HFF-Myc (cell line): Measurements from ENCODE around the gene USP13.
A peak's percentile ranks its signal among the peaks of the same experiment; 100 is the strongest.

ENCODE experiments used
- DNase-seq: peaks from one replicate; pipeline ENCODE4 v3.0.0-alpha.2; 2011; ENCODE audit warnings: low read depth; ENCODE audit errors: extremely low read depth
- H3K4me3 ChIP-seq: replicated peaks from 2 replicates; pipeline ENCODE4 v1.5.1; 2011; ENCODE audit warnings: low read depth, mild to moderate bottlenecking, control low read depth, low read length
- TF ChIP-seq, protein P1 (sequence below): IDR thresholded peaks from 2 replicates; pipeline ENCODE4 v1.5.1; 2012; ENCODE audit warnings: mild to moderate bottlenecking, low read depth, low read length, control low read depth; ENCODE audit errors: missing control alignments

USP13 gene

DNA sequence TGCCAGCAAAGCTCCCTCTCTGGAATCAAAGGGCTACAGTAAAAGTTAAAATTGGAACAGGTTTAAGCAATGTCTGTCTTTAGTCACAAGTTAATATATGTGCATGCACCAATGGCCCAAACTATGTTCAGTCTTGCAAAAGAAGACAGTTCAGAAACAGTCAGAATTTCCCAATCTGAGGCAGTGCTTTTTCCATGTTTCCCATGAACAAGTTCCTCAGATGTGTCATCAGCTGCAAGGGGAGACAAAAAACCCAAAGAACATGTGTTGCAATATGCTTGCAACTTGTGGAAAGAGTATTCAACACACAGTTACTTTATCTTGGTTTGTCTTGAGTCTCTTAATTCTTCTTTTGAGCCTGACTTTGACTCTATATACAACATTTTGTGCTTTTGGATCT is 148.4 kb downstream of the USP13 start:
- no peak for DNase-seq
- no peak overlapping the region for H3K4me3 ChIP-seq
- TF ChIP-seq, protein P1, sequence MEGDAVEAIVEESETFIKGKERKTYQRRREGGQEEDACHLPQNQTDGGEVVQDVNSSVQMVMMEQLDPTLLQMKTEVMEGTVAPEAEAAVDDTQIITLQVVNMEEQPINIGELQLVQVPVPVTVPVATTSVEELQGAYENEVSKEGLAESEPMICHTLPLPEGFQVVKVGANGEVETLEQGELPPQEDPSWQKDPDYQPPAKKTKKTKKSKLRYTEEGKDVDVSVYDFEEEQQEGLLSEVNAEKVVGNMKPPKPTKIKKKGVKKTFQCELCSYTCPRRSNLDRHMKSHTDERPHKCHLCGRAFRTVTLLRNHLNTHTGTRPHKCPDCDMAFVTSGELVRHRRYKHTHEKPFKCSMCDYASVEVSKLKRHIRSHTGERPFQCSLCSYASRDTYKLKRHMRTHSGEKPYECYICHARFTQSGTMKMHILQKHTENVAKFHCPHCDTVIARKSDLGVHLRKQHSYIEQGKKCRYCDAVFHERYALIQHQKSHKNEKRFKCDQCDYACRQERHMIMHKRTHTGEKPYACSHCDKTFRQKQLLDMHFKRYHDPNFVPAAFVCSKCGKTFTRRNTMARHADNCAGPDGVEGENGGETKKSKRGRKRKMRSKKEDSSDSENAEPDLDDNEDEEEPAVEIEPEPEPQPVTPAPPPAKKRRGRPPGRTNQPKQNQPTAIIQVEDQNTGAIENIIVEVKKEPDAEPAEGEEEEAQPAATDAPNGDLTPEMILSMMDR, result no peak

DNA sequence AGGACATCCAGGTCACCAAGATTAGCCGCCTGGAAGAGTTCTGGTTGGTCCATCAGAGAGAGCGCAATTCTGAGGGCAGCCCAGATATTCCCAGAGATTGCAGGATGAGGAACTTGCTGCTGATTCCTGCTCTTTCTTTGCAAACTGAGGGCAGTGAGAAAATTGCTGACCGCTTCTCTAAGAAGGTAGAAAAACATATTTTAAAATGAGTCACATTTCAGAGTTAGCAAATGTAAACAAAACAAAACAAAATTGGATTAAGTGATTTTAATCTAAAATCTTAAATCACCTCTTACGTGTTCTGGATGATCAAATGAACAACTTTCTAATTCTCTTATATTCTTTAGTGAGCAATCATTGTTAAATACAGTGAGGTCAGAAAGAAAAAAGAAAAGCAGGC is 149.0 kb downstream of the USP13 start:
- no peak for DNase-seq
- H3K4me3 ChIP-seq, result no peak overlapping the region
- TF ChIP-seq, protein P1, result no peak

DNA sequence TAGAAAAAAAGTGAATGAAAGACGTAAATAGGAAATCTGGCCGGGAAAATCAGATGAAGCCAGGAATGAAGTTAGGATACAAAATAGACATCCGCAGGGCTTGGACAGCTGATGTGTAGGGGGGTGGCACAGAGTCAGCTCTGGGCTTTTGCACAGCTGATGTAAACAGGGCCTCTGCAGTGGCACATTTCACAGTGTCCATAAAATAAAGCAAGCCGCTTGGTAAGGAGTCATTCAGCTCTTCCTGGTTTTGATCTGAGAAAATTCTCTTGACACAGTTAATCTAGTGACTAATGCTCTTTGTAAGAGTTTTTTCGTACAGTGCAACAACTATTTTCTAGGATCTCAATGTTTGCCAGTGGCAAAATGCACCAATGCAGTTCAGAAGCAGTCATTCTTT is 153.3 kb downstream of the USP13 start:
- DNase-seq, result no peak
- TF ChIP-seq, protein P1, result no peak
- no peak overlapping the region for H3K4me3 ChIP-seq

DNA sequence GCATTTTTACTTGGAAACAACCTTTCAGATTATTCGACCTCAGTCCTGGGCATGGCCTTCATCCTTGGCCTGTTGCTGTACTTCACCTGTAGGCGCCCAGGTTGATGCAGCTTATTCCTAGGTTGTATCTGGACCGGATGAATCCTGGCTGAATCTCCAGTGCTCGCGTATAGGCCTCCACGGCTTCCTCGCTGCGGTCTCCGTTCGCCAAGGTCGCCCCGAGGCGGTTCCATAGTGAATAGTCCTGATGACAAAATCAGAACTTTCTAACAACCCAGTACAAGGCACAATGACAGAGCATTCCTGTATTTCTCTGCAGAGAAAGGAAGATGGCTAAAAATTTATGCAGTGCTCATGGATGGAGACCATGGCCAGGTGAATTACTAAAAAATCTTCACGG is 154.7 kb downstream of the USP13 start:
- TF ChIP-seq, protein P1, result no peak
- H3K4me3 ChIP-seq, result no peak overlapping the region
- DNase-seq, result no peak

DNA sequence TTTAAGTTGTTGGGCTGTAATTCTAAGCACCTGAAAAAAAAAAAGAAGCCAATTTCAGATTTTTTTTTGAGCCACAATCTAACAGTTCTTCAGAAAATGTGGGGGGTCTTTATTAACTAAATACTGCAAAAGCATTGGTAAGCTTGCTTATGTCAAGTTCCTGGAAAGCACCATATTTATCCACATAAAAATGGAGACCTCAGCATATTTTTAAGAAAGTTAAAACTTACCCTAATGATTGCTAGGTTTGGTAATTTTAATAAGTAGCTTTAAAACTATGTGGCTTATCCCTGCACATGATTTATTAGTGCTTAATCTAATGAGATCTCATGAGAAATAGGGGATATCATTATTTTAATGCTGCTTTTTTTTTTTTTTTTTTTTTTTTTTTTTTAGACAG is 156.8 kb downstream of the USP13 start:
- no peak overlapping the region for H3K4me3 ChIP-seq
- no peak for DNase-seq
- TF ChIP-seq, protein P1, result no peak

DNA sequence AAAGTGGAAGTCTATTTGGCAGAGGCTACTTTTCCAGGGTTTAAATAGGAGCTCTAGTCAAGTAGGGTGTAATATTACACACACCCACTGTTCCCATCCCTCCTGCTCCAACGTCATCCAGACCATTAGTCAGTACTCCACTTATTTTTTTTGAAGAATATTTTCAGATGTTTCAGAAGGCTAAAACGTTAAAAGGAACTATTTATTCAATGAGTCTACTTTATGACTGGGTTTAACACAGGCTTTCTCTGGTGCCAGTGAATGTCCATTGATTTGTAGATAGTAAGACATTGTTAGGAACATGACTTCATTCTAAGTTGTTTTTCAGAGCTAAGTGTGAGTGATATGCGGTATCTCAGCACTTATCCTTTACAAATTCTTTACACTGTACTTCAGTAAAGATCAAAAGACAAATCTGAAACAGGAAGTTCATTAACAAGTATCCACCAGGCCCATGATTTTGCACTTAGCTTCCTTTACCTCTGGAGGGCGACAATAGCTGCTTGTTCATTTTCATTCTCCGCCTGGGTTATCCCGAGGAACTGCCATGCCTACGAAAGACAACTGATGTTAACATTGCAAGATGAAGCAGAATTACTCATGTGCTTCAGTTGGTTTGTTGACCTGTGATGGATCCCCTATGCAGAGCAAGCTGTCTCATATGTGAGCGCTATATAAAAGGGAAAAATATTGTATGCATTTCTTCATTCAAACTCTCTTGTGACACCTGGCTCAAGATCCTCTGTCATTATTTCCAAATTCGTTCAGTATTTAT is 158.7 kb downstream of the USP13 start:
- TF ChIP-seq, protein P1, result peak; percentile 64
- no peak overlapping the region for H3K4me3 ChIP-seq
- DNase-seq, result peak; percentile 50

DNA sequence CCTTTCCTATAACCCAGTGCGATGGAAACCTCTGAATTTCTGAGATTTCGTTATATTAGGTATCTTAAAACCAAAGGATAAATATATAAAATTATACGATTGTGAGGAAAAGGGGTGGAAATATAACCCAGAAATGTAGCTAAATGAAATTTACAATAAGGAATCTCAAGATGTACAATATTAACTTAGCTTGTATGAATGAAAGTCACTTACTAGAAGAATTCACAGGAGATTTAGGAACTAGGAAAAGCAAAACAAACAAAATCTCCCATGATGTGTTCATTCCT is 159.2 kb downstream of the USP13 start:
- no peak overlapping the region for H3K4me3 ChIP-seq
- DNase-seq, result no peak
- TF ChIP-seq, protein P1, result no peak
